SW480 (cell line): ENCODE data around the gene KIF3C.
"Not testable (repeated sequence)": the region's sequence is repeated elsewhere in the genome, so short reads cannot be mapped to it uniquely, and the experiment has no call there.

Source experiments
- DNase-seq: peaks from one replicate; pipeline ENCODE4 v3.0.0-alpha.2; 2016; ENCODE audit warnings: low spot score

KIF3C gene

GRCh38 chr2:25915944-25916772, 66.1 kb downstream of the KIF3C start:
- not testable (repeated sequence) for DNase-seq

GRCh38 chr2:25915411-25915810, 66.9 kb downstream of the KIF3C start:
- DNase-seq, result not testable (repeated sequence)

- DNase-seq, result not testable (repeated sequence)
Measured at GRCh38 chr2:25913696-25913973, 68.7 kb downstream of the KIF3C start.

- peak; percentile 46 for DNase-seq
Measured at GRCh38 chr2:25912851-25913695, 69.2 kb downstream of the KIF3C start.

- DNase-seq, result not testable (repeated sequence)
Measured at GRCh38 chr2:25909574-25909973, 72.7 kb downstream of the KIF3C start.

- DNase-seq, result no peak
Measured at GRCh38 chr2:25905126-25905525, 77.2 kb downstream of the KIF3C start.

- peak; percentile 39 for DNase-seq
Measured at GRCh38 chr2:25903216-25903776, 79.0 kb downstream of the KIF3C start.

- no peak for DNase-seq
Measured at GRCh38 chr2:25899404-25899970, 82.8 kb downstream of the KIF3C start.

GRCh38 chr2:25897506-25897905, 84.8 kb downstream of the KIF3C start:
- no peak for DNase-seq

- DNase-seq, result not testable (repeated sequence)
Measured at GRCh38 chr2:25896308-25896707, 86.0 kb downstream of the KIF3C start.

GRCh38 chr2:25895610-25896009, 86.7 kb downstream of the KIF3C start:
- no peak for DNase-seq

GRCh38 chr2:25895018-25895417, 87.3 kb downstream of the KIF3C start:
- DNase-seq, result no peak

GRCh38 chr2:25894135-25894830, 88.0 kb downstream of the KIF3C start:
- no peak for DNase-seq

GRCh38 chr2:25891672-25892071, 90.6 kb downstream of the KIF3C start:
- no peak for DNase-seq

- DNase-seq, result no peak
Measured at GRCh38 chr2:25887624-25888242, 94.6 kb downstream of the KIF3C start.

- peak; percentile 62 for DNase-seq
Measured at GRCh38 chr2:25885933-25886332, 96.4 kb downstream of the KIF3C start.

GRCh38 chr2:25881764-25882163, 100.5 kb downstream of the KIF3C start:
- no peak for DNase-seq

- peak; percentile 95 for DNase-seq
Measured at GRCh38 chr2:25879133-25879730, 103.1 kb downstream of the KIF3C start.

GRCh38 chr2:25878361-25879132, 103.8 kb downstream of the KIF3C start, which contains the start of gene ASXL2:
TSS of gene ASXL2 (minus strand) at chr2:25878487. CDS start at chr2:25878222, 265 bp downstream.
- DNase-seq, result peak; percentile 99
